SK-N-MC (cell line): Measurements from ENCODE around the gene WDR33.

ENCODE experiments used
- EZH2 ChIP-seq: fragments of 200-600 bp; sonication (generic); IDR thresholded peaks from one replicate; pipeline ENCODE4 v1.6.1; 2017; ENCODE audit warnings: antibody characterized with exemption
- FOXP2 ChIP-seq: optimal IDR thresholded peaks from 2 replicates; pipeline ENCODE3; 2011; ENCODE audit warnings: mild to moderate bottlenecking, moderate library complexity; ENCODE audit not compliant: insufficient read depth; ENCODE audit errors: extremely low read length, control extremely low read depth
- POLR2AphosphoS5 ChIP-seq: IDR thresholded peaks from 2 replicates; pipeline ENCODE4 v1.6.1; 2012; ENCODE audit warnings: mild to moderate bottlenecking, low read depth, low read length, borderline replicate concordance

- TF ChIP-seq POLR2AphosphoS5 (no peak), EZH2 (no peak), FOXP2 (no peak)
These were observed 41.4 kb upstream of the WDR33 start for GRCh38 chr2:127852388-127852787.
